ENCODE measurements around the gene PTPN14. TPM values are rescaled to one million over a fixed set of nuclear protein-coding genes. Genes with fewer than 3 reads are reported as not detected.

The PTPN14 gene
- total RNA-seq, 1 experiment from 2014 or later = 76.4 TPM

DNA sequence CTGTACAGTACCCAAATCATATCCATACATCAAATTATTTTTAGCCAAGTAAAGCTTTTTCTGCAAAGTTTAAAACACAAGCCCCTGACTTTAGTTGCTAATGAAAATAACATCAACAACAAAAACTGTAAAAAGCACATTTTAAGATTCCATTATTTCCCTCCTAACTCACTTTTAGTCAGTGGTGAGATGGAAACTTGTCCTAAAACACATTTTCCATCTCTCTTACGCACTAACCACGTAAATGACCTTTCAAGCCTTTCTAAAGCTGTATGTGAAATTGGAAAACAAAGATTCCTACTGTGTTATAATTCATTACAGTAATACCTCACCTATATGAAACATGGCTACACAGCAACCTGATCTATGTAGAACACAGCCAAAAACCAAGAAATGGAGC is 77.5 kb downstream of the PTPN14 start:
- Mint-ChIP-seq H3K4me3 (no peak overlapping the region), H3K27ac (peak overlapping the region in 2 of 3 experiments; percentile 10 to 63; a peak in 4 of 7 replicates), H3K36me3 (ENCODE audit: insufficient read depth in 1 of 3, low read depth in 3 of 3) (no peaks in the 10 kb centered on the region; a peak in 1 of 7 replicates), H3K4me1 (peaks cover 64 to 75% of the 10 kb centered on the region in 2 experiments), H3K9me3 (no peaks in the 10 kb centered on the region), H3K27me3 (ENCODE audit: low read depth) (no peaks in the 10 kb centered on the region)
- Histone ChIP-seq H4K5ac (ENCODE audit: insufficient read length, low read depth, low read length) (no peak overlapping the region), H3T11ph (ENCODE audit: low read length) (no peak overlapping the region), H2AFZ (ENCODE audit: low read length) (no peak overlapping the region), H3K4me1 (ENCODE audit: insufficient read depth, low read length) (peaks cover 25% of the 10 kb centered on the region), H3K9ac (ENCODE audit: extremely low read depth, insufficient read length, low read length) (no peak overlapping the region), H3K18ac (ENCODE audit: insufficient read length, low read depth, low read length) (no peak overlapping the region), H2AK5ac (ENCODE audit: insufficient read length, low read length) (no peak overlapping the region), H3K23me2 (ENCODE audit: insufficient read length, low read depth, low read length, poor library complexity, severe bottlenecking) (no peaks in the 10 kb centered on the region), H3K27me3 (ENCODE audit: insufficient read depth, low read length) (no peaks in the 10 kb centered on the region), H3K14ac (ENCODE audit: insufficient read depth, low read length) (no peak overlapping the region), H3K23ac (ENCODE audit: insufficient read length, low read depth, low read length) (no peak overlapping the region), H3K27ac (ENCODE audit: insufficient read length, low read depth, low read length) (no peak overlapping the region), H3K9me3 (ENCODE audit: control insufficient read depth, low read depth, low read length) (no peaks in the 10 kb centered on the region), H4K91ac (ENCODE audit: insufficient read length, low read depth, low read length) (no peak overlapping the region), H4K8ac (replicated peaks; ENCODE audit: insufficient read length, low read depth, low read length) (no peak overlapping the region), H2BK12ac (ENCODE audit: insufficient read length, low read depth, low read length) (no peak overlapping the region), H3K79me2 (ENCODE audit: insufficient read depth, low read length) (peaks cover 25% of the 10 kb centered on the region; the same call in 1 of the 2 replicates), H3K4ac (ENCODE audit: low read depth, low read length) (no peak overlapping the region), H3K79me1 (ENCODE audit: insufficient read depth, low read depth, low read length, poor library complexity, severe bottlenecking) (peaks cover 4% of the 10 kb centered on the region), H3K56ac (ENCODE audit: insufficient read length, low read depth, low read length) (no peak overlapping the region), H2BK15ac (ENCODE audit: low read depth, low read length) (no peak overlapping the region), H3K4me2 (ENCODE audit: insufficient read depth, insufficient read length, low read length) (no peak overlapping the region), H2BK120ac (ENCODE audit: low read depth, low read length, poor library complexity, severe bottlenecking) (no peak overlapping the region), H2BK5ac (ENCODE audit: insufficient read length, low read length) (no peak overlapping the region), H4K20me1 (ENCODE audit: control insufficient read depth, insufficient read depth, insufficient read length) (no peaks in the 10 kb centered on the region), H2BK20ac (ENCODE audit: low read depth, low read length, poor library complexity, severe bottlenecking) (no peak overlapping the region)
- no CpG with 5 or more reads among the region's 2 CpGs for WGBS (ENCODE audit: extremely low coverage, insufficient read length, low lambda C conversion rate)
- DNase-seq = no peak
- TF ChIP-seq, protein P1, sequence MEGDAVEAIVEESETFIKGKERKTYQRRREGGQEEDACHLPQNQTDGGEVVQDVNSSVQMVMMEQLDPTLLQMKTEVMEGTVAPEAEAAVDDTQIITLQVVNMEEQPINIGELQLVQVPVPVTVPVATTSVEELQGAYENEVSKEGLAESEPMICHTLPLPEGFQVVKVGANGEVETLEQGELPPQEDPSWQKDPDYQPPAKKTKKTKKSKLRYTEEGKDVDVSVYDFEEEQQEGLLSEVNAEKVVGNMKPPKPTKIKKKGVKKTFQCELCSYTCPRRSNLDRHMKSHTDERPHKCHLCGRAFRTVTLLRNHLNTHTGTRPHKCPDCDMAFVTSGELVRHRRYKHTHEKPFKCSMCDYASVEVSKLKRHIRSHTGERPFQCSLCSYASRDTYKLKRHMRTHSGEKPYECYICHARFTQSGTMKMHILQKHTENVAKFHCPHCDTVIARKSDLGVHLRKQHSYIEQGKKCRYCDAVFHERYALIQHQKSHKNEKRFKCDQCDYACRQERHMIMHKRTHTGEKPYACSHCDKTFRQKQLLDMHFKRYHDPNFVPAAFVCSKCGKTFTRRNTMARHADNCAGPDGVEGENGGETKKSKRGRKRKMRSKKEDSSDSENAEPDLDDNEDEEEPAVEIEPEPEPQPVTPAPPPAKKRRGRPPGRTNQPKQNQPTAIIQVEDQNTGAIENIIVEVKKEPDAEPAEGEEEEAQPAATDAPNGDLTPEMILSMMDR (conservative IDR thresholded peaks at IDR 0.05) = no peak
